Measurements from ENCODE around the gene SLC25A34.

GRCh38 chr1:15727424-15727823 lies 8.6 kb upstream of the SLC25A34 start:
- TF ChIP-seq CTCF (IDR thresholded peaks at IDR 0.05), result no peak
- TF ChIP-seq POLR2A (IDR thresholded peaks at IDR 0.05), result no peak
- TF ChIP-seq EP300 (IDR thresholded peaks at IDR 0.05; ENCODE audit: low read depth), result no peak
- no peak for TF ChIP-seq POLR2AphosphoS5 (IDR thresholded peaks at IDR 0.05)
